ENCODE data around the gene GBF1.
A peak's percentile ranks its signal among the peaks of the same experiment; 100 is the strongest.
"Not testable (repeated sequence)": the region's sequence is repeated elsewhere in the genome, so short reads cannot be mapped to it uniquely, and the experiment has no call there.

GBF1 gene

DNA sequence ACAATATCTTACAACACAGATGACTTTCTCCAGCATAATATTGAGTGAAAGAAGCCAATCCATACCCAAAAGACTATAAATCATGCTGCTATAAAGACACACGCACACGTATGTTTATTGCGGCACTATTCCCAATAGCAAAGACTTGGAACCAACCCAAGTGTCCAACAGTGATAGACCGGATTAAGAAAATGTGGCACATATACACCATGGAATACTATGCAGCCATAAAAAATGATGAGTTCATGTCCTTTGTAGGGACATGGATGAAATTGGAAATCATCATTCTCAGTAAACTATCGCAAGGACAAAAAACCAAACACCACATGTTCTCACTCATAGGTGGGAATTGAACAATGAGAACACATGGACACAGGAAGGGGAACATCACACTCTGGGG is 63.0 kb downstream of the GBF1 start:
- not testable (repeated sequence) for DNase-seq (ENCODE audit: low read depth)

DNA sequence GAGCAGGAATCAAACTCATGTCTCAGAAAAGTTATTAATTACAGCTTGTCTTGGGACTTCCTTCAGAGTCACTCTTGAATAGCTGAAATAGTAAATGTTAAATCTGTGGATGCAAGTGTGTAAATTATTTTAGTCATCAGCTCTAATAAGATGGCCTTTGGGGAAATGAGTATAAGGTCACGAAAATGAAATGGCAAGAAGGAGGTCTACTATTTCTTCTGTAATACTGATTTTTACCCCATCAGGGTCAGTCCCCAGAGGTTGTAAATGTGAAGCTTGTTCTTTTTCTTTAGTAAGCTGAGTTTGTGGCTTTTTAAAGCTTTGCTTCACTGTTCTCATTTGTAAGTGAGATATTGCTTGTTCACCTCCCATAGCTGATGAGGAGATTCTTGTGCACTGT is 63.9 kb downstream of the GBF1 start:
- no peak for DNase-seq (ENCODE audit: low read depth)

DNA sequence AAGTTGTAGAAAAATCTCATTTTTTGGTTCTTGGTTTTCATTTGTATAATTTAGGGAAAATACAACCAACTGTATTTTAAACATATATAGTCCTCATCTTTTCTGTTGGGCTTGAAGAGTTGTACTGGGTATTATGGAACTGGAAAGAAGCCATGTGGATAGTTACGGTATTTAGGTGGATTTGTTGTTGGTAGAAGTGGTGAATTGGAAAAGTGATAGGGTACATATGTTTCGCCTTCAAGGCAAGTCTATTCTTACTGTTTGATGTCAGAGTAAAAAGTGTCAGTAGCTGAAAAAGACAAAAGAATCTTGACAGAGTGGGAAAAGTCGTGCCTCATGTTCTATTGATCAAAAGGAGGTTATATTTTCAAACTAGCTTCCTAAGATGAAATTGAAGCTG is 64.6 kb downstream of the GBF1 start:
- no peak for DNase-seq (ENCODE audit: low read depth)

DNA sequence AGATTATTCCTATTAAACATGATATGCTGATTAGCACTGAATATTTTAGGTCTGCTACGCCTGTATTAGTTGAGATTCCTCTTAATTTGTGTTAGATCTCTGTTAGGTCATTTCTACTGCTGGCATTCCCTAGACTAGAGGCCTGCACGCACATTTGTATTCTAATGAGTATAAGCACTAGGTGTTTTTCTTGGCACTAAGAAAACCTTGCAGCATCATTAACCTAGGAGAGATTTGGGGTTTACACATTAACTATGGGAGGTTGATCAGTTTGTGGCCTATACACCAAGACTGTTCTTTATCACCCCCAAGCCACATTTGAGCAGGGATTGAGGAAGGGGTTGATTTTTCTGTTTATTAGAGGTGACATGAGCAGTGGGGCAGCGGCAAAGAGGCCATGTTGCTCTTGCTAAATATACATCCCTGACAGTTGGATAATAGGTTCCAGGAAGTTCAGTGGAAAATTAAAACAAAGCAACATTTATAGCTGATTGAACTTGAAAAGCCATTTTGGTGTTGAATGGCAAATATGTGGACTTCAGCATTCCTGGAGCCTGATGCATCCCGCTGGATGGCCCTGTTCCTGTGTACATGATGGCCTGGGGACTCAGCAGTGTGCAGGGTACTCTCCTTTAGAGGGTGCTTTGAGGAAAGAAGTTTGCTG is 65.2 kb downstream of the GBF1 start:
- DNase-seq (ENCODE audit: low read depth): no peak

DNA sequence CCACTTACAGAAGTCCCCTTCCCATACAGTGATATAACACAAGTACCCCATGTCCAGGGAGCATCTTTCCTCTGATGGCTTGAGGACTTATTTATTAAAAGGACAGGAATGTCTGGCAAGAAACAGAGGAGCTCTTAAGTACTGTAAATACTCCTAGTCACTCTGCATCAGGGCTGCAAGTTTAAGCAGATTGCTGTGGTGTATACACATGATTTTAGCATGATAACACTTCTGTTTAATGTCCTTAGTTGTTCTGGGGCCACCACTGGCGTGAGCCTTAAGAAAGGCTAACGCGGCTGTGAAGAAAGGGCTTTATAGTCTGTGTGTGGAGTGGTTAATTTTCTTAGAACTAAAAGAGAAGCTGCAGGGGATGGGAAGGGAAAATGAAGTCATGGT is 65.7 kb downstream of the GBF1 start:
- DNase-seq (ENCODE audit: low read depth): no peak

DNA sequence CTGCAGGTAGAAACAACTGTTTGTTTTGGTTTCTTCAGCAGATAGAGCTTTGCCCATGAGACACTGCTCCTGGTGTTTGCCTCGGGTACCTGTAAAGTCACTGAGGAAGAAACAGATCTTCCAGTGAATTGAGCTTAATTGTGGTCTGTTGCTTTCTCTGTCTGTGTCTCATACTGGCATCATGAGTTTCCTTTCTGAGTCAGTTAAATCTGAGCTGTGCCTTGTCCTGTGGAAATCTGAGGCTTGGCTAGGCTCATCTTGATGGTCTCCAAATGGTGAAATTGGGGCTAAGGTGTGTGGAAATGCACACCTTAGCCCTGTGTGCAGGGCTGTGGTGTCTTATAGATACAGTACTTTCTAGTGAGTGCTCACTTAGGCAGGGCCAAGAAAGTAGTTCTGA is 67.4 kb downstream of the GBF1 start:
- no peak for DNase-seq (ENCODE audit: low read depth)

DNA sequence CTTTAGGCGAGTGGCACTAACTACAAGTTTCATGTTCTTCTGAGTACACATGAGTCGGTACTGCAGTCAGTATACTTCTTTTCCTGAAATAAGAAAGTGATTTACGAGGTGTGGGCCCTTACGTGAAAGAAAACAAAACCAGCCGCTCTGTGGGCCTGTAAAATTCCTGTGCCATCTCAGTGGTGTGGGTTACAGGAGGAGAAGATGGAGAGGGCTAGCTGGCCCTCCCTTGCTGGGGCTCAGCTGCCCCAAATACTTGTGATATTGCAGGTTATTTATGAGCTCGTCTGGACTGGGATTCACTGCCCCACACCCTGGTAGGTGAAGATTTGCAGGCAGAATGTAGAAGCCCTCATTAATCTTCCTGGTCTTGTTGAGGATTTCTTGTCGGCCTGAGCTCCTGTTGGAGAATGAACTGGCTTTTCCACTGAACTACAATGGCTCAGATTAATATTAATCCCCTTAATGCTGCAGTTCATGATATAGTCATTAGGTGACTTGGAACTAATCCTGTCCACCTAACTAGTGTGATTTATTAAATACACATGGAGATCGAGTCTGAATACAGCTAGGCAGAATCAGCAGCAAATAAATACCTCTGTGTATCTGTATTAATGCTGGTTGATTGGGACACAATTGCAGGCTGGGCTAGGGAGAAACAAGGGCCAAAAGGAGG is 68.0 kb downstream of the GBF1 start:
- no peak for DNase-seq (ENCODE audit: low read depth)

DNA sequence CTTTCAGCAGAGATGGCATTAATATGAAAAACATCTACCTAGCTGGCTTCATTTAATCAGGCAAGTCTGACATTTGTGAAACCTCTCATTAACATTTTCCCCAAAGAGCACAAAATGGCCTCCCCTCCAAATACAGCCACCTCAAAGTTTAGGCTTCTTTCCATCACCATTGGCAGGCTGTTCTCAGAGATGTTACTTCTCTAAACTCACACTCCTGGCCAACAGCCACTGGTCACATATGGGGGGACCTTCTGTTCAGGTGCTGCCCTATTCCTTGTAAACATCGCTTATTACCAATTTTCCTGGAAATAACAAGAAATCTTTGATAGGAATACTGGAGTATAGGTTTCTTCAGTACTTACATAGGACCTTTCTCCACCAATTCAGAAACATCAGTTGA is 69.5 kb downstream of the GBF1 start:
- no peak for DNase-seq (ENCODE audit: low read depth)

DNA sequence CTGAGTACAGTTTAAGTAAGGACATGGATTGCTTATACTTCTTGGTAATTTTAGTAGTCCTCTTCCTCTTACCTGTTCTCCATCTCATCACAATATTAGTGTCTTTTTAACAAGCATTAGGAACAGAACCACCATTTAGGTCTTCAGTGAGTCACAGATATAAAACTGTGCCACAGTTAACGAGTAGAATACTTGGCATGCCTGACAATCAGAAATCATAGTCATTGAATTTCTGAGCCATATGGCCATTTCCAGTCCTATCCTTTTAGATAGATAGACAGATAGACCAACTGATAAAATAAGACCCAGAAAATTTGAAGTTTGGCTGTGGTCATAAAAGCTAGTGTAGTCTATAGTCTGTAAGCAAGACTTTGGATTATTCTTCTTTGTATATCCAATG is 71.1 kb downstream of the GBF1 start:
- DNase-seq (ENCODE audit: low read depth): no peak

DNA sequence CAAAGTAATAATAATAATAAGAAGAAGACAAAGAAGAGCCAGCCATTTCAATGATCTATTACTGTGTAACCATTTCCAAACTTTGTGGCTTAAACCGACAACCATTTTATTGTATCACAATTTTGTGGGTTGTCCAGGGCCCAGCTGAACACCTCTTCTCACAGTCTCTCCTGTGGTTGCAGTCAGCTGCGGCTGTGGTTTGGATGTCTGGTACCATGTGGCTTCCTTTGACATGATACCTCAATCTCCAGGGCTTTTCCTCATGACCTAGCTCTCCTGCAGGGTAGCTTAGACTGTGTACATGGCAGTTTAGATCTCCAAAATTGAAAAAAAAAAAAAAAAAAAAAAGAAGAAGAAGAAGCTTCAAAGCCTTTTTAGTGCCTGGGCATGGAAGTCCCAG is 77.6 kb downstream of the GBF1 start:
- no peak for DNase-seq (ENCODE audit: low read depth)

DNA sequence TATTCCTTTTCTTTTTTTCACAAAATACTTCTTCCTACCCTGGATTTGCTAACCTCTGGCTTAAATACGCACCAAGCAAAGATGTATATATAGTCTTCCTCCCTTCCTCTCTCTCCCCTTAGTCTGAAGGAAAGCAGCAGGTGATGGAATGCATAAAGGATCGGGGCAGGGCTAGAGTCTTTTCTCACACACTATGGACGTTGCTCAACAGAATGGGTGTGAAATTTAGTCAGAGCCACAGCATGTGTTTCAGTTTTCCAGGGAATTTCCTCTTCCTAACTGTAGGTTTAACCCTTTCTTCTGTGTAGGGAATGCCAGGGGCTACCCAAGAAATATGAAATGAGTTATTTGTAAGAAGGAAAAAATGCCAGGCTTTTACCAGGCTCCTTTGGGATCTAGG is 78.7 kb downstream of the GBF1 start:
- DNase-seq (ENCODE audit: low read depth): no peak

DNA sequence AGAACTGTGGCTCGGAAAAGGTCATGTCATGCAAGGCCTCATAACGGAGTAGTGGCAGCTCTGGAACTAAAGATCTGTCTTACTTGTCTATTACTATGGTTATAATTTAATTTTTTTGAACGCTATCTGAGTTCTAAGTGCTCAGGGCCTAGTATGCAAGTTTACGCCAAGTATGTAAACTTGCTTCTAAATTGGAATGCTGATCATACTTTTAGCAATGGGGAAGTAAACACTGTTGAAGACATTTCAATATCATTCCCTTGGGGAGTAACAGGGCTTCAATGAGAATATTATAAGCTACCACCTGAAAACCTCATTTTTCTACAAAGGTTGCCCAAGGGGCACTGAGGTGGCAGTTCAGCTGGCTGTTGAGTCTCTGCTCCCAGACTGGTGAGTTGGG is 80.7 kb downstream of the GBF1 start:
- no peak for DNase-seq (ENCODE audit: low read depth)

DNA sequence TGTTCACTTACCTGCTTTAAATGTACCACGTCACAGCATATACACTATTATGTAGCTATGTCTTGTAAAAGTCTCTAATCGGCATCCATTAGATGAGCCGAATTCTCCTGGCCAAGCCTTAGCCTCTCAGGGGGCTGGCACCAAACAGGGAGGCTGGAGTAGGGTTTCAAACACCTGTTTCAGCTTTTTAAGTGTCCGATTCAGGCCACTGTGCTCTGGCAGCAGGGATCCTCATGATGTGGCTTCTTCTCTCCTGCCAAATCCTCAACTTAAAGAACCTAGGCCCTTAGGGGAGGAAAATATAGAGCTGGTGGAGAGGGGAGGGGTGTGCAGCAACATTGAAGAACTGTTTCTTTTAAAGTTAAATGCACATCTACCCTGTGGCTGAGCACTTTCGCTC is 81.7 kb downstream of the GBF1 start:
- no peak for DNase-seq (ENCODE audit: low read depth)

DNA sequence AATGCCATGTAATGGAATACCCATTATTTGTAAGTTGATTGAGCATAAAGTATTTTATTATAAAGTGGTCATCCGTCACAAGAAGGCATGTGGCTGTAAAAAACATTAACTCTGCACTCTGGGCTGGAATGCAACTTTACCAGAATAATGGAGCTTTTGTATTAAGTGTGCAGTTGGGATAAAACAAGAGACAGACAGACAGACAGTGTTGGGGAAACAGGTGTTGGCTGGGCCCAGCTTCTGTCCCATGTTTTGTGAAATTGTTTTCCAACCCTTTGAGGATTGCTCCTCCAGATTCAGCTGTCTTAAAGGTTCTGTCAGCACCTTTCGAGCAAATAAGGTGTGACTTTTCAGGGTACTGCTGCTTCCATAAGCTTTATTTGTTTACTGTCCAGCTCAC is 82.3 kb downstream of the GBF1 start:
- DNase-seq (ENCODE audit: low read depth): no peak

DNA sequence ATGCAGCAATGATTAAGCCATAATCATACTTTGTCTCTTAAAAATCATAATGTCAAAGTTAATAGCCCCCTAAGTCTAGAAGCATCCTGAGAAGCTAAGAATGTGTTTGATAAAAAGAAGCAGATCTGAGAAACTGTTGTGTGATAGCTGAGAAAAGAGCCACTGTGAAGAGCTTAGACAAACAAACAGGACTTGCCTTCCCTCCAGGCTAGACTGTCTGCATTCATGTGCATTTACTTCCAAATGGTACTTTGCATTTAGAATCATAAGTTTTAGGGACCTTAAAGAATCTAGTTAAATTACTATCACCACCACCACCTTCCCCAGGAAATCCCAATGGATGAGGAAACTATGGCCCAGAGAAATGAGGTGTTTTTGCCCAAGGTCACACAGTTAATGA is 87.4 kb downstream of the GBF1 start:
- no peak for DNase-seq (ENCODE audit: low read depth)

DNA sequence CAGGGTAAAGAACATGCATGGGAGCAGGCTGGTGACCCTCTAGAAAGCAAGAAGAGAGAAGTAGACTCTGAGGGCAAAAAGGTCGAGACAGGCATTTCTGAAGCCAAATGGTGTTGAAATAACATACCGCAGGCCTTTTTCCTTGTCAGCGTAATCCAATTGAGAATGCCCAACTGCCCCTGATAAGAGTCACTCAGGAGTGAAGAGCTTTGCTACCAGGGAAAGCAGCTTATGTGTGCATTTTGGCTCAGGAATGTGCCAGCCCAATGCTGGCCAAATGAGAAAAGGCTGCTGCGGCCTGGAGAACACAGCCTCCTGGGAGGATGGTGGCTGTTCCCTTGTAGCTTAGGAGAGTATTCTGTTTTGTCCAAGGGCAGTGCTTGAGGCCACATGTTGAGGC is 88.8 kb downstream of the GBF1 start:
- no peak for DNase-seq (ENCODE audit: low read depth)

DNA sequence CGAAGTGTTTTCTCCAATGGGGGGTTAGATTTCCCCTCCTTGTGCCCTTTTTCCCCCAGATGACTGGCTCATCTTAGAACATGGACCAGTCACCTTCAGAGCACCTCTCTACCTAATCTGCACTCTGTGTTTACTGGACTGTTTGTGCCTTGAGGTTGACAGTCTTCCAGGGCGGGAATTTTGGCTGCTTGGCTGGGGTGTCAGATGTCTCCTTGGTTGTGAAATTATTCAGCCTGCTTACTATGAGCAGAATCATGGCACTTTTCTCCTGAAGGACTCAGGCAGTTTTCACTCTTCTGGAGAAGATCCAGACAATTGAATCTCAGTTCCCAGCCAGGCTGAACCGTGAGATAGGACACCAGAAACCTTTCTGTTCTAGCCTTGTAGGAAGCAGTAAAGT is 89.9 kb downstream of the GBF1 start:
- DNase-seq (ENCODE audit: low read depth): no peak

DNA sequence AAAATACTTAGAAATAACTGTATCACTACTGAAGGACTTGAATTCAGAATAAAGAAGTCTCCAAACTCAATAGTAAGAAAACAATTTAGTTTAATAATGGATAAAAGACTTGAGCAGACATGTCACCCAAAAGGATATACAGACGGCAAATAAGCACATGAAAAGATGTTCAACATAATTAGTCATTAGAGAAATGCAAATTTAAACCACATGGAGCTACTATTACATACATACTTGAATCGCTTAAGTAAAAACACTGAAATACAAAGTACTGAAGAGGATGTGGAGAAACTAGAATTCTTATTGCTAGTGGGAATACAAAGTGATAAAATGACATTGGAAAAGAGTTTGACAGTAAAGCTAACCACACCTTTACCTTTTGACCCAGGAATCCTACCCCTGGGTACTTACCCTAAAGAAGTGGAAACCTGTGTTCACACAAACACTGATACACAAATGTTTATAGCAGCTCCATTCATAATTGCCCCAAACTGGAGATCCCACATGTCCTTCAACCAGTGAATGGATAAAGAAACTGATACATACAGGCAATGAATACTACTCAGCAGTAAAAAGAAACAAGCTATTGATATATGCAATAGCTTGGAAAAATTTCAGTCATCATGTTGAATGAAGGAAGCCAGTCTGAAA is 95.8 kb downstream of the GBF1 start:
- DNase-seq (ENCODE audit: low read depth): no peak

DNA sequence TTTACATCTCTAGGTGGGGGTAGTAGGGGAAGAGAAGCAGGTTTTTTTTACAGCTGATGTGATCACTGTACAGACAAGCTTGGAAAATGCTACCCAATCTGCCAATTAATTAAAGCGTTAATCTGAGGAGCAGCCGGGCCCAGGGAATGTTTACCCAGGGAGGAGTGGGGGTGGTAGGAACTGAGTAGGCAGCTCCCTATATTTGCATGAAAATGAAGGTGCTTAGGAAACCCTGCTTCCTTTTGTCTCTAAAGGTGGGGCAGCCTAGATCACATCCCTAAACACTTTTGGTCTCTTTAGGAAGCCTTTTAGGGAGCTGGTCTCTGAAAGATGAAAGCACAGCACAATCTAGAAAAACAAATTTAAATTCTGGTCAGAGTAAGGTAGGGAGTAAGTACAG is 97.1 kb downstream of the GBF1 start:
- DNase-seq (ENCODE audit: low read depth): no peak

DNA sequence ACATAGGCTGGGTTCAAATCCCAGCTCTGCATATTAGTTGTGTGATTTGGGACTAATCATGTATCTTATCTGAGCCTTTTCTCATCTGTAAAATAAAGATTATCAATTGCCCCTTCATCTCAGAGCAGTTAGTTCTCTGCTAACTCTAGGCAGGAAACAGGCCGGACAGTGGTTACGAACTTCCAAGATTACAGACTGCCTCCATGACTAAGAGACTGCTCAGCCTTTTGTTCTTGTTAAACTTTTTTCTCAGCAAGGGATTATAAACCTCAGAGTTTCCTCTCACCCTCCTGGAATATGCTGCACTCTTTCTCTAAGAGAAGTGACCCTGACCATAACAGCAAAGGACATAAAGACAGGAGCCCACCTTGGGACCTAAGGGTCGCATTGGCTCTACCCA is 97.6 kb downstream of the GBF1 start:
- no peak for DNase-seq (ENCODE audit: low read depth)

DNA sequence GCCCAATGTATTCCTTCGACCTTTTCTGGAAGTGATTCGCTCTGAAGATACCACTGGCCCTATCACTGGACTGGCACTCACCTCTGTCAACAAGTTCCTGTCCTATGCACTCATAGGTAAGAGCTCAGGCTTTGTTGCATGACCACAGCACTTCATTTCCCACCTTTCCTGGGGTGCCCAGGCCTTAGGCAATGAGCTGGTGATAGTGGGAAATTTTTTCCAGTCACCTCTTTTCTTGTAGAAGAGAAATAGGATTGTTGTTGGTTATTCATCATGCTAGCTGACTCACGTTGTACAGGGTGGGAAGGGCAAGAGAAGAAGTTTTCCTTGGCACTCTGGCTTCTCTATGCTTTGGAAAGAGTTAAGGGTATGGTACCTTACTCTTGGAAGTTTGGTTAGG is 98.7 kb downstream of the GBF1 start:
- no peak for DNase-seq (ENCODE audit: low read depth)

DNA sequence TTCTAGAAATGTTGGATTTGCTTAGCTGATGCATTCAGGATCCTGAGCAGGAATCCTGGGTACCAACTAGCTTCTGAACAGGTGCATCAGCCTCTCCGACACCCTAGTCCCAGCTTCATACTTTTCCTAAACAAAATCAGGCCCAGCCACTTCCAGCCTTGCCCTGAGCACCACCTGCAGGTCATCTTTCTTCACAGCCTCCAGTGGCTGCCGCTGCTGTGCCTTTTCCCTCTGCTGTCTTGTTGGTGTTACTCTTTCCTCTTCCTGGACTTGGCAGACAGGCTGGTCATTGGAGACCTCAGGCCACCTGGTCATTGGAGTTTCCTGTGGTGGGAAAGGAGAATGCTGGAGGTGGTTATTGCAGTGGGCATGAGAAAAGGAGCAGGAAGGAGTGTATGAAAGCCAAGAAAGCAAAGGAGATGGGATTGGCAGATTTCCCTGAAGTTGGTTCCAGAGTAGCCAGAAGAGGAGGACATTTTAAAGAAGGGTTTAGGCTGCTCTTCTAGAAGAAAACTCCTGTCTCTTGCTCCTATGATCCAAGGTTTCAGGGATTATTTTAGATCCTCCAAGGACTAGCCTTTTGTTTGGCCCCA is 102.0 kb downstream of the GBF1 start:
- DNase-seq (ENCODE audit: low read depth): no peak

DNA sequence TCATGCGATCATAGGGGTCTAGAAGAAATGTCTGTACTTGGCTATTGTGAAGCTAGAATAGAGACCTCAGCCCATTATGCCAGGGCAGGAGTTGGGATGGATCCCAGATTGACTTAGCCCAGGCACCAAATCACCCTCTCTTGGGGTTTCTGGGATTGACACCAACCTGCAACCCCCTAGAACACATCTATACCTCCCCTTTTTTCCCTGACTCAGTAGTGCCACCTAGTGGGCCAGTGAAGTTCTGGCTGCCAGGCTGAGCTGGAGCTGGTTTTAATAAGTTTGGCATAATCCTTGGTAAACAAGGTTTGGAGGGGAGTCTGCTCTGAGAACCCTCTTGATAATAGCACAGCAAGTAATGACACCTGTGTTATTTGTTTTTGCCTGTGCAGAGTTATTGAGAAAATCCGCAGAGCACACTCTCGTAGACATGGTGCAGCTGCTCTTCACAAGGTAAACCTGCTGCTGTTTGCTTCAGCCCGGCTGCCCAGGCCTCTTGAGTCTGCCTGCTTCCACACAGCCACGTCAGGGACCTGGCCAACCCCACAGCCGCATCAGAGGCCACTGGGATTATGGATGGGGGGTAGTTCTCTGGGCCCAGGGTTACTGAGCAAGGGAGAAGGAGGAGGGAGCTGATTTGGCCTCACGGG is 106.9 kb downstream of the GBF1 start:
- peak; percentile 66 for DNase-seq (ENCODE audit: low read depth)
